DMS114 treated with DMSO at 0.1 percent for 48 hours (cell line): Measurements from ENCODE around the gene MPEG1.

Experiments used
- DNase-seq: peaks from one replicate; lab custom pipeline; 2025; ENCODE audit not compliant: unreplicated experiment; lab: John Stamatoyannopoulos, UW

MPEG1 gene

DNA sequence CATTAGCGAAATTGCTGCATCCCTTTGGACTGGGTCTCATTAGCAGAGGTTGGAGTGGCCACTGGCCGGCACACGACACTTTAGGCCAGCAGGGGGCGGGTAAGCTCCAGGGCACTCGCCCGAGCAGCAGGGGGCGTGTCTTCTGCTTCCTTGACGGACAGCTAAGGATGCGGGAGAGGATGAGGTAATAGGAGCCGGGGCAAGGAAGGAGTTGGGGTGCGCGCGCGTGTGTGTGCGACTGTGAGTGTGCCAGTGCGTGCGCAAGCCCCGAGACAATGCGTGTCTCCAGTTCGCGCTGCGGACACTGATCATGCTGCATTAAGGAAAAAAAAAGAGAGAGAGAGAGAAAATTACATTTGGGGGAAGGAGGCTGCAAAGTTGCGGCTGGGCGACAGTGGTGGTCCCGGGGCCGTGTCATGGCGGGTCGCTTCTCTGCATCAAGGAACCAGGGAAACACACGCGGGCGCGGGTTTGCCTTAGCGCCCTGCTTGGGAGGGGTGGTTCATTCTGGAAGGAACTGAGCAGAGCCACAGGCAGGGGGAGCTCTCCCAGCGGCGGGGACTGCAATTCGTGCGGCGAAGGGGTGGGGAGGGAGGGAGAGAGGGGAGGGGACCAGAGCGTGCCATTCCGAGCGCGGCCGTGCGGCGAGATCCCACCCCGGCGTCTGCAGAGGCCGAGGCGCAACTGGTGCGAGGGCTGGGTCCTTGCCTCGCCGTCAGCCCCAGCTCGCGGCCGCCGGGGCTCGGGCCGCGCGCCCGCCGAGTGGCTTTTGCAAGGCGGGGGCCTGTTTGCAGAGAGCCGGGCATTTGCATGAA lies 41.0 kb downstream of the MPEG1 start, which contains the start of gene DTX4:
DTX4 (plus strand) TSS at position 625 of the 815 bp plus-strand sequence. CDS start 464 bp downstream, outside the sequence.
- peak; percentile 54 for DNase-seq

DNA sequence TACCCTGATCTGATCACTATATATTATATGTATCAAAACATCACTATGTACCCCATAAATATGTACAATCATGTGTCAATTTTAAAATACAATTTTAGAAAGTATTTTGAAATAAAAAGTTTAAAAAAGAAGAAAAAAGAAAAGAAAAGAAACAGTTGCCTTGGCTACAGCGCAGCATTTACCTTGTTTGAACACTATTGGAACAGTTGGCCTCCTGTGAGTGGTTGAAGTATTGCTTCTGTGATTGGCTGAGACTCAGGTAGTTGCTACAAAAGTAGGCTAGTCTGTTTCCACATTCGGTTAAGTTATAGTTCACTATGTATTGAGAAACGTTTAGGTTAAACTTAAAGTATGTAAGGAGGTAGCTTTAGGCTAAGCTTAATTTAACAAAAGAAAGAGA lies 48.7 kb downstream of the MPEG1 start:
- DNase-seq: no peak
